Fibroblast of villous mesenchyme (primary cell): ENCODE data around the gene SAFB. TPM values are rescaled to one million over a fixed set of nuclear protein-coding genes. Genes with fewer than 3 reads are reported as not detected.

ENCODE experiments used
- DNase-seq: peaks from one replicate; pipeline ENCODE4 v3.0.0-alpha.2; 2010; ENCODE audit warnings: low read depth
- H3K4me3 ChIP-seq: 2 replicates; pipeline ENCODE4 v1.5.1; 2011; ENCODE audit warnings: low read depth, mild to moderate bottlenecking, low read length
- CTCF ChIP-seq: IDR thresholded peaks from 2 replicates; pipeline ENCODE4 v1.5.1; 2012; ENCODE audit warnings: low read depth, mild to moderate bottlenecking, low read length; ENCODE audit not compliant: insufficient read depth
- total RNA-seq: library from RNA; depleted of rRNA; stranded (reverse); fragments of >200 nt; gene quantifications from 2 replicates; pipeline ENCODE4 v1.2.3, GENCODE V29; 2012

The SAFB gene
- total RNA-seq, 1 donor, result 40.6 TPM

GRCh38 chr19:5595129-5595528 lies 27.8 kb upstream of the SAFB start:
- H3K4me3 ChIP-seq, result no peak overlapping the region
- TF ChIP-seq CTCF, result no peak
- DNase-seq, result no peak

- DNase-seq, result no peak
- H3K4me3 ChIP-seq, result no peak overlapping the region
These were observed 27.1 kb upstream of the SAFB start for GRCh38 chr19:5595745-5596144.

DNA sequence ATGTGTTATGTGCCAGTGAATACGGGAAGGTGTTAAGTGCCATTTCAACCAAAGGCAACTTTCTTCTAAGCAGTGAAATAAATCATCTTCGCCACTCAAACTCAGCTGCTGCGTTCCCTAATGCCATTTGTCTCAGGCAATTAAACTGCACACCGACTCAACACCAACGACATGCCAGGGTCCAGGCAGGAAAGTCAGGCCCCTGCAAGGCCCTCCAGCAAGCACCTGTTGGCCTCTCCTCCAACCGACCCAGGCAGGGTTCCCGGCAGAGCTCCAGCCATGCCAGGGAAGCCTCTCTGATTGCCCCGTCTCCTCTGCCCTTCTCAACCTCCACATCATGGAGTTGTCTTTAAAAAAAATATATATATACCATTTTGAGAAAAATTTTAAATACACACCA lies 22.1 kb upstream of the SAFB start:
- DNase-seq, result no peak
- no peak for TF ChIP-seq CTCF
- H3K4me3 ChIP-seq, result no peak overlapping the region

More at GRCh38 chr19:5595745-5596144, 27.1 kb upstream of the SAFB start:
- no peak for TF ChIP-seq CTCF

DNA sequence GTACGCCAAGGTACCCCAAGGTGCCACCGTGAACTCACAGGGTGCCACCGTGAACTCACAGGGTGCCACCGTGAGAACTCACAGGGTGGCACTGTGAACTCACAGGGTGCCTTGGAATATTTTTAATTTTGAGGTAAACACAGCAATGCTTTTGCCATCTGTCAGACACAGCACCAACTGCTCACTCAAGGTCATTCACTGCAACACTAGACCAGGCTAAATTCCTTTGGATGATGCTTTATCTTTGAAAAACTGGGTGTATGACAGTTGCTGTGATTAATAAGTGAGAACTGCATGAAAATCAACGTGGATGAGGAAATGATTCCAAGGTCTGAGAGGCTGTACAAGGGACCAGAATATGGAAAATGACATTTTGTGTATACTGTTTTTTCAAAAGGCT lies 19.3 kb upstream of the SAFB start:
- no peak for DNase-seq
- no peak for TF ChIP-seq CTCF
- no peak overlapping the region for H3K4me3 ChIP-seq

DNA sequence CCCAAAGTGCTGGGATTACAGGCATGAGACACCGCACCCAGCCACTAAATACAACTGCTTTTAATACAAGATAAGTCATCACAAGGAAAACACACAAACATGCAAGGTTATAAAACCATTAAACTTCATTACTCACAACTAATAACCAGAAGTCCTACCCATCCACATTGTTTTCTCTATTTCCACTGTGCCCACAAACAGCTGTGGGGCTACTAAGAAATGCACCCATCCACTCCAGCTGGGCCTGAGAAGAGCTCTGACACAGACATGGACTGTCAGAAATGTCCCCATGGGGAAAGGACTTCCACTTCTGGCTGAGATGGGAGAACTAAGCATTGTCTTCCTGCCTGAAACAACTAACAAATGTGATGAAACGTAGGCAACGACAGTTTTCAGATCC lies 17.5 kb upstream of the SAFB start:
- no peak for TF ChIP-seq CTCF
- DNase-seq, result no peak
- H3K4me3 ChIP-seq, result no peak overlapping the region

- no peak overlapping the region for H3K4me3 ChIP-seq
- TF ChIP-seq CTCF, result no peak
- DNase-seq, result no peak
These were observed 15.3 kb upstream of the SAFB start for GRCh38 chr19:5607318-5608275.
